Measurements from ENCODE around the gene EPHA3. TPM values are rescaled to one million over a fixed set of nuclear protein-coding genes. Genes with fewer than 3 reads are reported as not detected.

Gene EPHA3
- total RNA-seq, 1 donor from 2014 or later: 5.0 TPM

DNA sequence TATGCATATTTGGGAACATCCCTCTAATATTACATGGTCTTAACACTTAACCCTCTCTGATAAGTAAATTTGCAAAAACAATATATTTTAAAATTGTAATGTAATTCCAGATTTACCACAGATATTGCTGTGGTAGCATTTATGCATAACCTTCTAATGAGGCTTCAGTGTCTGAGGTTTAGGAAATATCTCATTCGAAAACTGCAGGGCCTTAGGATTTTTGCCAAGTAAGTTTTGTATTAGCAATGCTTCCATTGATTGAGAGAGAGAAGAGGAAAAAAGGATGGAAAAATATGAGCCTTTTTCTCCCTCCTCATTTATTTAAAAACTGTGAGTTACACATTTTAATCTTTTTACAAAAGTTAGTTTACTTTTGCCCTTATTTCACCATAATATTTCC lies 294.6 kb downstream of the EPHA3 start:
- Histone ChIP-seq H4K20me1 (ENCODE audit: insufficient read depth, low read length) (no peaks in the 10 kb centered on the region), H3K27me3 (ENCODE audit: insufficient read depth, low read length) (no peaks in the 10 kb centered on the region), H2AFZ (ENCODE audit: low read depth, low read length) (no peak overlapping the region), H3K36me3 (ENCODE audit: insufficient read depth, low read length) (no peaks in the 10 kb centered on the region), H3K9ac (ENCODE audit: low read length) (no peak overlapping the region), H3K4me2 (ENCODE audit: low read length) (no peak overlapping the region), H3K4me1 (ENCODE audit: insufficient read depth, low read length) (no peaks in the 10 kb centered on the region), H3K4me3 (ENCODE audit: insufficient read depth, low read depth, low read length) (no peak overlapping the region), H3K9me3 (ENCODE audit: insufficient read depth, low read depth, low read length) (no peaks in the 10 kb centered on the region), H3K27ac (ENCODE audit: low read depth, low read length) (no peak overlapping the region), H3K79me2 (ENCODE audit: insufficient read depth, low read length) (no peaks in the 10 kb centered on the region)
- Mint-ChIP-seq H3K27me3 (ENCODE audit: low read depth, unreplicated experiment) (no peaks in the 10 kb centered on the region), H3K9me3 (ENCODE audit: unreplicated experiment) (no peaks in the 10 kb centered on the region), H3K4me1 (ENCODE audit: low read depth, unreplicated experiment) (peaks cover 5% of the 10 kb centered on the region), H3K4me3 (ENCODE audit: unreplicated experiment) (no peak overlapping the region), H3K36me3 (ENCODE audit: low read depth, unreplicated experiment) (no peaks in the 10 kb centered on the region), H3K27ac (ENCODE audit: unreplicated experiment) (no peak overlapping the region)
- TF ChIP-seq, protein P1, sequence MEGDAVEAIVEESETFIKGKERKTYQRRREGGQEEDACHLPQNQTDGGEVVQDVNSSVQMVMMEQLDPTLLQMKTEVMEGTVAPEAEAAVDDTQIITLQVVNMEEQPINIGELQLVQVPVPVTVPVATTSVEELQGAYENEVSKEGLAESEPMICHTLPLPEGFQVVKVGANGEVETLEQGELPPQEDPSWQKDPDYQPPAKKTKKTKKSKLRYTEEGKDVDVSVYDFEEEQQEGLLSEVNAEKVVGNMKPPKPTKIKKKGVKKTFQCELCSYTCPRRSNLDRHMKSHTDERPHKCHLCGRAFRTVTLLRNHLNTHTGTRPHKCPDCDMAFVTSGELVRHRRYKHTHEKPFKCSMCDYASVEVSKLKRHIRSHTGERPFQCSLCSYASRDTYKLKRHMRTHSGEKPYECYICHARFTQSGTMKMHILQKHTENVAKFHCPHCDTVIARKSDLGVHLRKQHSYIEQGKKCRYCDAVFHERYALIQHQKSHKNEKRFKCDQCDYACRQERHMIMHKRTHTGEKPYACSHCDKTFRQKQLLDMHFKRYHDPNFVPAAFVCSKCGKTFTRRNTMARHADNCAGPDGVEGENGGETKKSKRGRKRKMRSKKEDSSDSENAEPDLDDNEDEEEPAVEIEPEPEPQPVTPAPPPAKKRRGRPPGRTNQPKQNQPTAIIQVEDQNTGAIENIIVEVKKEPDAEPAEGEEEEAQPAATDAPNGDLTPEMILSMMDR (IDR thresholded peaks at IDR 0.05; ENCODE audit: insufficient read depth, low read depth, low read length): no peak
- no peak for TF ChIP-seq EZH2 (IDR thresholded peaks at IDR 0.05; ENCODE audit: insufficient read depth, low read length)
- DNase-seq (ENCODE audit: low read depth) (peak; percentile 49), FAIRE-seq (no peak)

DNA sequence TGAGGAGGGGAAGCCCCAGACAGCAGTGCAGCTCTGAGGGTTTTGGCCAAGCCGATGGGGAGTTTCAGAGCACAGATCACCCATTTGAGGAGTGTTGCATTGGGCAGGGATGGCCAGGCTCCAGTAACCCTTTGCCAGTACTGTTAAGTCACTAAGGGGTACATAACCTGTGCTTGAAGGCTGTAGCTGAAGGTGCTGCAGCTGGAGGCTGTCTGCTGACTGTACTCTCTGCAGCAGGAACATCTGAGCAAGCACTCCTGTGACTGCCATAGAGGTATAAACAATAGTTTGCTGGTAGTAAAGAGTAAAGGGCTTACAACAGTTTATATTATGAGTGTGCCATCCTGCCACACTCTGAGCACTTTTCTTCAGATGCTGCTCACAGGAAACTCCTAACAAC lies 297.8 kb downstream of the EPHA3 start:
- no peaks in the 10 kb centered on the region for H3K27me3 ChIP-seq (ENCODE audit: insufficient read depth, low read length)
- no peaks in the 10 kb centered on the region for H3K9me3 ChIP-seq (ENCODE audit: insufficient read depth, low read depth, low read length)
- no peaks in the 10 kb centered on the region for H4K20me1 ChIP-seq (ENCODE audit: insufficient read depth, low read length)
- no peaks in the 10 kb centered on the region for H3K79me2 ChIP-seq (ENCODE audit: insufficient read depth, low read length)
- H3K36me3 Mint-ChIP-seq (ENCODE audit: low read depth, unreplicated experiment): no peaks in the 10 kb centered on the region
- H3K9me3 Mint-ChIP-seq (ENCODE audit: unreplicated experiment): no peaks in the 10 kb centered on the region
- H3K4me3 Mint-ChIP-seq (ENCODE audit: unreplicated experiment): no peak overlapping the region
- H3K4me2 ChIP-seq (ENCODE audit: low read length): no peak overlapping the region
- no peak for FAIRE-seq
- H3K4me3 ChIP-seq (ENCODE audit: insufficient read depth, low read depth, low read length): no peak overlapping the region
- no peak overlapping the region for H3K9ac ChIP-seq (ENCODE audit: low read length)
- no peaks in the 10 kb centered on the region for H3K27me3 Mint-ChIP-seq (ENCODE audit: low read depth, unreplicated experiment)
- H3K27ac Mint-ChIP-seq (ENCODE audit: unreplicated experiment): no peak overlapping the region
- H2AFZ ChIP-seq (ENCODE audit: low read depth, low read length): no peak overlapping the region
- peaks cover 5% of the 10 kb centered on the region for H3K4me1 Mint-ChIP-seq (ENCODE audit: low read depth, unreplicated experiment)
- TF ChIP-seq, protein P1 (IDR thresholded peaks at IDR 0.05; ENCODE audit: insufficient read depth, low read depth, low read length): no peak
- no peak for TF ChIP-seq EZH2 (IDR thresholded peaks at IDR 0.05; ENCODE audit: insufficient read depth, low read length)
- H3K27ac ChIP-seq (ENCODE audit: low read depth, low read length): no peak overlapping the region
- no peak for DNase-seq (ENCODE audit: low read depth)
- H3K36me3 ChIP-seq (ENCODE audit: insufficient read depth, low read length): no peaks in the 10 kb centered on the region
- H3K4me1 ChIP-seq (ENCODE audit: insufficient read depth, low read length): no peaks in the 10 kb centered on the region

DNA sequence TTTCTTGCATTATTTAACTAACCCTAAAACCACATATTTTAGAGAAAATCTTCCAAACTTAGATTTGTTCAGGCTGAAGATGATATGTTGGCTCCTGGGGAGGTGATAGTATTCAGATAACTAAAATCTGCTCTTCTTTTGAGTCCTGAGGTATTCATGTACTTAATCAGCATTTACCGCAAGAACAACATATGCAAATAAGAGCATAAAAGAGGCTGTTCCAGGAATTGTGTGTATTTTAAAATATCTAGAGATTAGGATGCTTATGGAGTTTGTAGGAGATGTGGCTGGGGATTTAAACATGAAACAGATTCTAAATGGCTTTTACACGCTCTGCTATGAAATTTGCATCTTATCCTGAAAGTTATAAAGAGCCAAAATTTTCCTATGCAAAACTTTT lies 298.2 kb downstream of the EPHA3 start:
- H3K4me2 ChIP-seq (ENCODE audit: low read length): no peak overlapping the region
- DNase-seq (ENCODE audit: low read depth) (no peak), FAIRE-seq (no peak)
- no peaks in the 10 kb centered on the region for H3K79me2 ChIP-seq (ENCODE audit: insufficient read depth, low read length)
- Mint-ChIP-seq H3K27me3 (ENCODE audit: low read depth, unreplicated experiment) (no peaks in the 10 kb centered on the region), H3K9me3 (ENCODE audit: unreplicated experiment) (no peaks in the 10 kb centered on the region), H3K4me1 (ENCODE audit: low read depth, unreplicated experiment) (peaks cover 5% of the 10 kb centered on the region), H3K27ac (ENCODE audit: unreplicated experiment) (no peak overlapping the region), H3K4me3 (ENCODE audit: unreplicated experiment) (no peak overlapping the region), H3K36me3 (ENCODE audit: low read depth, unreplicated experiment) (no peaks in the 10 kb centered on the region)
- H3K4me3 ChIP-seq (ENCODE audit: insufficient read depth, low read depth, low read length): no peak overlapping the region
- no peaks in the 10 kb centered on the region for H3K27me3 ChIP-seq (ENCODE audit: insufficient read depth, low read length)
- H3K27ac ChIP-seq (ENCODE audit: low read depth, low read length): no peak overlapping the region
- H3K36me3 ChIP-seq (ENCODE audit: insufficient read depth, low read length): no peaks in the 10 kb centered on the region
- no peak overlapping the region for H2AFZ ChIP-seq (ENCODE audit: low read depth, low read length)
- H3K9ac ChIP-seq (ENCODE audit: low read length): no peak overlapping the region
- H4K20me1 ChIP-seq (ENCODE audit: insufficient read depth, low read length): no peaks in the 10 kb centered on the region
- H3K4me1 ChIP-seq (ENCODE audit: insufficient read depth, low read length): no peaks in the 10 kb centered on the region
- H3K9me3 ChIP-seq (ENCODE audit: insufficient read depth, low read depth, low read length): no peaks in the 10 kb centered on the region
- TF ChIP-seq, protein P1 (IDR thresholded peaks at IDR 0.05; ENCODE audit: insufficient read depth, low read depth, low read length): no peak
- TF ChIP-seq EZH2 (IDR thresholded peaks at IDR 0.05; ENCODE audit: insufficient read depth, low read length): no peak

Data from astrocyte (in vitro differentiated cells and primary cell).